CD4-positive, CD25-positive, alpha-beta regulatory T cell (primary cell): ENCODE measurements around the gene SULF2. TPM values are rescaled to one million over a fixed set of nuclear protein-coding genes. Genes with fewer than 3 reads are reported as not detected.

Source experiments
- ATAC-seq, 2 donors: fragments of 150-1000 bp; cut with Tn5 transposase; one replicate each; pipeline ENCODE4 v1.10.0; 2021; ENCODE audit warnings: low read depth in 2 of 2, moderate number of reproducible peaks in 2 of 2, moderate library complexity in 1 of 2
- DNase-seq, 3 donors: peaks; one replicate each; pipeline versions ENCODE4 v3.0.0 to v3.0.0-alpha.2; 2012 to 2022; ENCODE audit warnings: mixed read lengths in 1 of 3
- H3K27ac ChIP-seq: one replicate; pipeline ENCODE4 v1.7.0; 2013; ENCODE audit warnings: mild to moderate bottlenecking, low read length; ENCODE audit not compliant: insufficient read depth, poor library complexity, severe bottlenecking
- H3K27me3 ChIP-seq: one replicate; pipeline ENCODE4 v1.7.0; 2013; ENCODE audit warnings: low read length; ENCODE audit not compliant: control insufficient read depth, insufficient read depth
- H3K36me3 ChIP-seq: one replicate; pipeline ENCODE4 v1.7.0; 2013; ENCODE audit warnings: mild to moderate bottlenecking, low read length, moderate library complexity; ENCODE audit not compliant: control insufficient read depth, insufficient read depth
- H3K4me1 ChIP-seq: 2 replicates; pipeline ENCODE4 v1.7.0; 2013; ENCODE audit warnings: mild to moderate bottlenecking, low read length; ENCODE audit not compliant: insufficient read depth, control insufficient read depth, poor library complexity, severe bottlenecking
- H3K4me3 ChIP-seq: one replicate; pipeline ENCODE4 v1.7.0; 2013; ENCODE audit warnings: low read depth, mild to moderate bottlenecking, low read length, moderate library complexity
- H3K9me3 ChIP-seq, 2 experiments: 1 replicate in 1 of 2; 2 replicates in 1 of 2; pipeline ENCODE4 v1.7.0; 2013; ENCODE audit warnings: low read length in 2 of 2, mild to moderate bottlenecking in 1 of 2, moderate library complexity in 1 of 2; ENCODE audit not compliant: control insufficient read depth in 2 of 2
- H3K27ac Mint-ChIP-seq, 3 donors: one replicate each; pipeline ENCODE4 v1.8.0; 2020 to 2022; ENCODE audit warnings: mild to moderate bottlenecking in 3 of 3, mixed read lengths in 3 of 3, moderate library complexity in 2 of 3
- H3K27me3 Mint-ChIP-seq: one replicate; pipeline ENCODE4 v1.8.0; 2022; ENCODE audit warnings: mild to moderate bottlenecking, mixed read lengths
- H3K36me3 Mint-ChIP-seq: one replicate; pipeline ENCODE4 v1.8.0; 2020; ENCODE audit warnings: mixed read lengths
- H3K4me1 Mint-ChIP-seq, 4 donors: one replicate each; pipeline ENCODE4 v1.8.0; 2020 to 2022; ENCODE audit warnings: mixed read lengths in 4 of 4, mild to moderate bottlenecking in 1 of 4
- H3K4me3 Mint-ChIP-seq, 4 donors: one replicate each; pipeline ENCODE4 v1.8.0; 2020 to 2022; ENCODE audit warnings: mild to moderate bottlenecking in 4 of 4, mixed read lengths in 4 of 4, moderate library complexity in 3 of 4
- H3K9me3 Mint-ChIP-seq, 7 donors: one replicate each; pipeline ENCODE4 v1.8.0; 2020 to 2022; ENCODE audit warnings: mixed read lengths in 7 of 7, mild to moderate bottlenecking in 3 of 7, moderate library complexity in 2 of 7
- polyA plus RNA-seq, 4 donors: library from polyadenylated mRNA; unstranded; fragments of 300-500 nt; fragmentation: Illumina TruSeq; gene quantifications; one replicate each; pipeline ENCODE4 v1.2.3, GENCODE V29; 2021
- total RNA-seq: library from RNA; stranded (reverse); gene quantifications from one replicate; pipeline ENCODE4 v1.2.3, GENCODE V29; 2022

SULF2 gene
- total and polyA plus RNA-seq, 5 donors from 2014 or later = 0.33 to 1.2 (median 0.74) TPM; not detected in 1

DNA sequence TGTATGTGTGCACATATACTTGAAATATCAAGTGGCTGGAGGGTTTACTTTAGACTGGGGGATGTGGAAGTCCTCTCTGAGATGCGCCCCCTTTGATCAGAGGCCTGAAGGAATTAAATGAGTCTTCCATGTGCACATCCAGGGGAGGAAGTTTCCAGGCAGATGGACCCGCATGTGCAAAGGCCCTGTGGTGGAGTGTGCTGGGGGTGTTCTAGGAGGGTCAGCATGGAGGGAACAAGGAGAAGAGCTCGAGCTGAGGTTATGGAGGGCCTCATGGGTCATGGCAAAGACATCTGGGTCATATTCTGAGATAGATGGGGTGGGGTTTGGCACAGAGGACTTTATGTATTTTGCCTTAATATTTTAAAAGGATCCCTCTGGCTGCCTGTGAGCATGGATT lies 17.7 kb upstream of the SULF2 start:
- no peaks in the 10 kb centered on the region for H3K27me3 ChIP-seq
- H3K27ac ChIP-seq = no peak overlapping the region
- no peak for DNase-seq
- H3K4me3 ChIP-seq = no peak overlapping the region
- H3K4me1 Mint-ChIP-seq = peaks cover 0 to 8% (median 0%) of the 10 kb centered on the region in 4 donors
- H3K9me3 Mint-ChIP-seq = peaks cover 0 to 2% (median 0%) of the 10 kb centered on the region in 7 donors
- H3K27ac Mint-ChIP-seq = no peak overlapping the region
- no peak for ATAC-seq
- peaks cover 11% of the 10 kb centered on the region for H3K27me3 Mint-ChIP-seq
- no peaks in the 10 kb centered on the region for H3K4me1 ChIP-seq
- no peaks in the 10 kb centered on the region for H3K36me3 ChIP-seq
- no peak overlapping the region for H3K4me3 Mint-ChIP-seq
- H3K36me3 Mint-ChIP-seq = no peaks in the 10 kb centered on the region
- no peaks in the 10 kb centered on the region for H3K9me3 ChIP-seq

DNA sequence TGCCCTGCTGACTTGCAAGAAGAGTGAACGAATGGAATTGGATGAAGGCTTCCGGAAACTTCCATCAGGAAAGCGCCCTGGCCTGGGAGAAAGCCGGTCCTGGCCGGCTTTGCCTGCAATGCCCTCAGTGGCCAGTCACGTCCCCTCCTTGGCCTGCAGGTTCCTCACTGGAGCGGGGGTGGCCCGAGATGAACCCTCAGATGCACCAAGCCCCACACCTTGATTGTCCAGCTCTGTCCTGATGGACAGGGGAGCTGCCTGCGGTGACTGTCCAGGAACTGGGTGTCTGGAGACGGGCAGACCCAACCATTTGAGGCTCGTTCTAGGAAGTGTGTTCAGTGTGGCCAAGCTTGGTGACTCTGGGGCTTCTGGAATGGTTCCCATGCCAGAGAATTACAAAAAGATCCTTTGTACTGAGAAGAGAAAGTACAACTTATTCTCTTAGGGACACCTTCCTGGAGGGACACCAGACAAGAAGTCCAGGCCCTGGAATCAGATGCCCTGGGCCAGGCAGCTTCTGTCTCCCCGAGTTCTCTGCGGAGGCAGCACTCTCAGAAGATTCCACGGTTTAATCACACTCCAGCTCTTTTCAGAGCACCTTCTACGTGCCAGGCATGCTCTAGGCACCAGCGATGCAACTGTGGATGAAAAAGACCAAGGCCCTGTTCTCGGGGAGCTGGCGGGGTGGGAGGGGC lies 17.1 kb upstream of the SULF2 start:
- H3K27ac ChIP-seq = no peak overlapping the region
- Mint-ChIP-seq H3K27ac (no peak overlapping the region), H3K9me3 (peaks cover 0 to 2% (median 0%) of the 10 kb centered on the region in 7 donors), H3K4me1 (peaks cover 0 to 8% (median 0%) of the 10 kb centered on the region in 4 donors), H3K36me3 (no peaks in the 10 kb centered on the region), H3K4me3 (no peak overlapping the region), H3K27me3 (peaks cover 10% of the 10 kb centered on the region)
- H3K36me3 ChIP-seq = no peaks in the 10 kb centered on the region
- no peak overlapping the region for H3K4me3 ChIP-seq
- ATAC-seq (no peak), DNase-seq (no peak)
- H3K27me3 ChIP-seq = no peaks in the 10 kb centered on the region
- H3K9me3 ChIP-seq = no peaks in the 10 kb centered on the region
- H3K4me1 ChIP-seq = no peaks in the 10 kb centered on the region

DNA sequence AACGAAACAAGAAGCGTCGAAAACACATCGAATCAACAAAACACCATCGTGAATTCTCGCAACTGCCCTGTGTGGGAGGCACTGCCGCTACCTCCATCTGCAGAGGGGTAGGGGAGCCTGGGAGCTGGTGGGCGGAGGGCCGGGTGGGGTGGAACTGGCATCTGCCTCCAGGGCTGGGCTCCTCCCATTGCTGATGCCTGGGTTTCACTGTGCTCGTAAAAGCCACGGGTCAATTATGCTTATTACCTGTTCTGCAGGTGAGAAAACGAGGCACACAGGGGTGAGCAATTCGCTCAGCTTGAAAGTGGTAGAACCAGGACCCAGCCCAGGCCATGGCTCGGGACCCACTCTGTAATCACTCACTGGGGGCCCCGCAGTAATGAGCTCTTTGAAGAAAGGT lies 16.5 kb upstream of the SULF2 start:
- Histone ChIP-seq H3K4me1 (no peaks in the 10 kb centered on the region), H3K27me3 (no peaks in the 10 kb centered on the region), H3K36me3 (no peaks in the 10 kb centered on the region), H3K27ac (no peak overlapping the region), H3K9me3 (no peaks in the 10 kb centered on the region), H3K4me3 (no peak overlapping the region)
- Mint-ChIP-seq H3K4me3 (no peak overlapping the region), H3K36me3 (no peaks in the 10 kb centered on the region), H3K4me1 (peaks cover 0 to 8% (median 0%) of the 10 kb centered on the region in 4 donors), H3K9me3 (peaks cover 0 to under 1% (median 0%) of the 10 kb centered on the region in 7 donors), H3K27me3 (peaks cover 5% of the 10 kb centered on the region), H3K27ac (no peak overlapping the region)
- DNase-seq = no peak
- ATAC-seq = no peak

DNA sequence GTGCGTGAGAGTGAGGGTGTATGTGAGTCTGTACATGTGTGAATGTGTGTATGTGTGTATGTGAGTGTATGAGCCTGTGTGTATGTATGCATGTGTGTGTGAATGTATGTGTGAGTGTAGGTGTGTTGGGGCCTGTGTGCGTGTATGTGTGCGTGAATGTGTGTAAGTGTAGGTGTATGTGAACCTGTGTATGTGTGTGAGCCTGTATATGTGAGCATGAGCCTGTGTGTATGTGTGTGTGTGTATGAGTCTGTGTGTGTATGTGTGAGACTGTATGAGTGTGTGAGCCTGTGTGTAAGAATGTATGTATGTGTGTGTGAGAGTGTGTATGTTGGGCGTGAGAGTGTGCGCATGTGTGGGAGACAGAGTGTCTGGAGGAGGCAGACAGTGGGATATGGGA lies 15.8 kb upstream of the SULF2 start:
- H3K27ac Mint-ChIP-seq = no peak overlapping the region

DNA sequence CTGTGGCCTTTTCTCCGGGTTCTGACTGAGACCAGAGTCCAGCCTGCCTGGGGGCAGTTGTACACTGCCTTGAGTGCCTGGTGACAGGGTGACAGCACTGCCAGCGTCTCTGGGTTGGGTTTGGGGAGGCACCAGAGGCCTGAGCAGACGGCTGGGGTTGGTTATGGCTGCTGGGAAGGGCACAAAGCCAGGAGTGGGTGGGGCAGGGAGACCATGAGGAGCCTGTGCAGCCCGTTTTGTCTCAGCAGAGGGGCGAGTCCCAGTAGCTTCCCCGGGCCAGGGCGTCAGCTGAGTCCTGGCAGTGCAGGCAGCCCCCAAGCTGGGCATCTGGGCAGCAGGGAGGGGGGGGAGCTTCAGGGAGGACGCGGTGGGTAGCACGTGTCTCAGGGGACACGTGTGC lies 15.3 kb upstream of the SULF2 start:
- no peak overlapping the region for H3K4me3 Mint-ChIP-seq
- peaks cover 5% of the 10 kb centered on the region for H3K27me3 Mint-ChIP-seq
- H3K36me3 Mint-ChIP-seq = no peaks in the 10 kb centered on the region
- Histone ChIP-seq H3K4me3 (no peak overlapping the region), H3K27me3 (no peaks in the 10 kb centered on the region), H3K27ac (no peak overlapping the region), H3K4me1 (no peaks in the 10 kb centered on the region), H3K9me3 (no peaks in the 10 kb centered on the region), H3K36me3 (no peaks in the 10 kb centered on the region)
- H3K9me3 Mint-ChIP-seq = no peaks in the 10 kb centered on the region
- ATAC-seq = no peak
- no peak overlapping the region for H3K27ac Mint-ChIP-seq
- peaks cover 0 to 8% (median 0%) of the 10 kb centered on the region in 4 donors for H3K4me1 Mint-ChIP-seq
- no peak for DNase-seq

More for the DNA sequence above, 15.8 kb upstream of the SULF2 start:
- H3K36me3 Mint-ChIP-seq = no peaks in the 10 kb centered on the region
- Histone ChIP-seq H3K36me3 (no peaks in the 10 kb centered on the region), H3K9me3 (no peaks in the 10 kb centered on the region), H3K4me3 (no peak overlapping the region), H3K27ac (no peak overlapping the region), H3K27me3 (no peaks in the 10 kb centered on the region), H3K4me1 (no peaks in the 10 kb centered on the region)
- no peak for ATAC-seq
- no peak overlapping the region for H3K4me3 Mint-ChIP-seq
- no peak for DNase-seq
- peaks cover 5% of the 10 kb centered on the region for H3K27me3 Mint-ChIP-seq
- H3K4me1 Mint-ChIP-seq = peaks cover 0 to 8% (median 0%) of the 10 kb centered on the region in 4 donors
- no peaks in the 10 kb centered on the region for H3K9me3 Mint-ChIP-seq

DNA sequence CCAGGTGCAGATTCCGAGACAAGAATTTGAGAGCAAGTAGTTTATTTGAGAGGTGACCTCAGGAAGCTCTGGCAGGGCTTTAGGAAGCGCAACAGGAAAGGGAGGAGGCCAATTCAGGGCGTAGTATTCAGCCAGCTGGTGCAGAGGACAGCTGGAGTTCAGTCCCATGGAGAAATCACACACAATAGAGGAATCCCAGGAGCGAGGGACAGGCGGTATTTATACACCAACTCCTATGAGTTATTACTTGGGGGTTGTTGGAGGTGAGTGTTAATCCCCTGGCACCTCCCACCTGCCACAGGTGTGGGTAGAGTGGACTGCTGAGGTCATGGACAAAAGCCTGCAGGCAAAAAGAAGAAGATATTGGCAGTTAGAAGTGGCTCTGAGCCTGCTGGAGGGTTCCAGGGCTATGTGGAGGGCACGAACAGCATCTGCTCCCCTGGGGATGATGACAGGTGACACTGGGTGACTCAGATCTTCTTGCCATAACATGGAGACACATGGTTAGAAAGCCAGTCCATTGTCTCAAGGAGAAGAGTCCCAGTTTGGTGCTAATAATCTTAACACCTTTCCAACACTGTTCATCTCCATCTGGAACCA lies 13.9 kb upstream of the SULF2 start:
- Mint-ChIP-seq H3K9me3 (no peaks in the 10 kb centered on the region), H3K27ac (peak overlapping the region in 1 of 3 donors; percentile 53), H3K27me3 (peaks cover 5% of the 10 kb centered on the region), H3K4me1 (peaks cover 0 to 8% (median 0%) of the 10 kb centered on the region in 4 donors), H3K4me3 (no peak overlapping the region), H3K36me3 (no peaks in the 10 kb centered on the region)
- ATAC-seq (no peak), DNase-seq (no peak)
- Histone ChIP-seq H3K27ac (no peak overlapping the region), H3K4me1 (no peaks in the 10 kb centered on the region), H3K4me3 (no peak overlapping the region), H3K36me3 (no peaks in the 10 kb centered on the region), H3K27me3 (no peaks in the 10 kb centered on the region), H3K9me3 (no peaks in the 10 kb centered on the region)

DNA sequence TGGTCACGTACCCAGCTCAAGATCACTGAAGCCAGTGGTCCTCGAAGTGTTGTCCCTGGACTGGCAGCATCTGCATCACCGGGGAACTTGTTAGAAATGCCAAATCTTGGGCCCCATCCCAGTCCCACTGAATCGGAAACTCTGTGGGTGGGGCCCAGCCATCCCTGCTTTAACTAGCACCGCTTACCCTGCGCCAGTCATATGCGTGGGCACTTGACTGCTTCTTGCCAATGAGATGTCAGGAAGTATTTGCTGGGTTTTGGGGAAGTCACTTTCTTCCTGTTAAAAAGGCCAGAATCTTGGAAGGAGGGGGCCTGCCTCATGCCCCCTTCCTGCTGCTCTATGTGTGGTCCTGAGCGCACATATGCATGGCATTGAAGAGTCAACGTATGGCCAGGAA lies 11.7 kb upstream of the SULF2 start:
- Histone ChIP-seq H3K4me3 (no peak overlapping the region), H3K27me3 (no peaks in the 10 kb centered on the region), H3K36me3 (no peaks in the 10 kb centered on the region), H3K9me3 (no peaks in the 10 kb centered on the region), H3K4me1 (no peaks in the 10 kb centered on the region), H3K27ac (no peak overlapping the region)
- Mint-ChIP-seq H3K4me1 (peaks cover 0 to 8% (median 0%) of the 10 kb centered on the region in 4 donors), H3K36me3 (no peaks in the 10 kb centered on the region), H3K27ac (no peak overlapping the region), H3K4me3 (no peak overlapping the region), H3K9me3 (peaks cover 0 to 1% (median 0%) of the 10 kb centered on the region in 7 donors), H3K27me3 (peaks cover 10% of the 10 kb centered on the region)
- DNase-seq (no peak), ATAC-seq (no peak)
